IMR-90 (cell line): ENCODE results near the gene ADGRA3.

Experiments used
- BHLHE40 ChIP-seq: fragments of 150-350 bp; IDR thresholded peaks from 2 replicates; pipeline ENCODE4 v1.6.1; 2016; ENCODE audit warnings: mild to moderate bottlenecking, low read depth, low read length
- CEBPB ChIP-seq: IDR thresholded peaks from 2 replicates; pipeline ENCODE4 v1.6.1; 2012; ENCODE audit warnings: low read depth, low read length, improper control_type of control experiment
- CHD1 ChIP-seq: IDR thresholded peaks from 2 replicates; pipeline ENCODE4 v1.6.1; 2012; ENCODE audit warnings: low read depth, low read length, improper control_type of control experiment
- CTCF ChIP-seq: conservative IDR thresholded peaks from 2 replicates; pipeline ENCODE4 v1.5.1; 2012; ENCODE audit warnings: mild to moderate bottlenecking, low read depth, low read length, improper control_type of control experiment
- FOS ChIP-seq: fragments of 150-350 bp; IDR thresholded peaks from 2 replicates; pipeline ENCODE4 v1.6.1; 2016; ENCODE audit warnings: low read depth, low read length
- POLR2A ChIP-seq: IDR thresholded peaks from 2 replicates; pipeline ENCODE4 v1.6.1; 2012; ENCODE audit warnings: mild to moderate bottlenecking, low read depth, low read length
- RAD21 ChIP-seq: IDR thresholded peaks from 2 replicates; pipeline ENCODE4 v1.6.1; 2012; ENCODE audit warnings: low read length, improper control_type of control experiment
- RCOR1 ChIP-seq: IDR thresholded peaks from 2 replicates; pipeline ENCODE4 v1.6.1; 2012; ENCODE audit warnings: mild to moderate bottlenecking, low read length, improper control_type of control experiment; ENCODE audit not compliant: insufficient replicate concordance
- SMC3 ChIP-seq: fragments of 150-350 bp; IDR thresholded peaks from 2 replicates; pipeline ENCODE4 v1.6.1; 2016; ENCODE audit warnings: low read depth, mild to moderate bottlenecking, antibody characterized with exemption, low read length, moderate library complexity
- USF2 ChIP-seq: fragments of 150-350 bp; IDR thresholded peaks from 2 replicates; pipeline ENCODE4 v1.6.1; 2017; ENCODE audit warnings: mild to moderate bottlenecking, antibody characterized with exemption, low read length, low read depth

GRCh38 chr4:22552812-22553211 lies 36.9 kb upstream of the ADGRA3 start:
- no peak for TF ChIP-seq CTCF
- no peak for TF ChIP-seq RAD21
- TF ChIP-seq BHLHE40 = no peak
- TF ChIP-seq CEBPB = no peak
- TF ChIP-seq POLR2A = no peak
- TF ChIP-seq FOS = no peak
- TF ChIP-seq SMC3 = no peak
- TF ChIP-seq USF2 = no peak
- no peak for TF ChIP-seq RCOR1
- no peak for TF ChIP-seq CHD1
